Cardiac fibroblast (primary cell): Measurements from ENCODE around the gene STEAP3.

Experiments
- DNase-seq, 2 donors: peaks; one replicate each; pipeline versions ENCODE4 v3.0.0 to v3.0.0-alpha.2; 2010; ENCODE audit warnings: low read depth in 2 of 2
- H3K4me3 ChIP-seq, 2 donors: replicated peaks in 1 of 2; 1 replicate in 1 of 2; 2 replicates in 1 of 2; pipeline ENCODE4 v1.5.1; 2011; ENCODE audit warnings: low read depth in 2 of 2, low read length in 2 of 2, mild to moderate bottlenecking in 2 of 2, moderate library complexity in 1 of 2
- TF ChIP-seq, protein P1 (sequence below): IDR thresholded peaks from one replicate; pipeline ENCODE4 v1.5.1; 2011; ENCODE audit warnings: low read depth, mild to moderate bottlenecking, low read length, inconsistent platforms

Gene STEAP3

DNA sequence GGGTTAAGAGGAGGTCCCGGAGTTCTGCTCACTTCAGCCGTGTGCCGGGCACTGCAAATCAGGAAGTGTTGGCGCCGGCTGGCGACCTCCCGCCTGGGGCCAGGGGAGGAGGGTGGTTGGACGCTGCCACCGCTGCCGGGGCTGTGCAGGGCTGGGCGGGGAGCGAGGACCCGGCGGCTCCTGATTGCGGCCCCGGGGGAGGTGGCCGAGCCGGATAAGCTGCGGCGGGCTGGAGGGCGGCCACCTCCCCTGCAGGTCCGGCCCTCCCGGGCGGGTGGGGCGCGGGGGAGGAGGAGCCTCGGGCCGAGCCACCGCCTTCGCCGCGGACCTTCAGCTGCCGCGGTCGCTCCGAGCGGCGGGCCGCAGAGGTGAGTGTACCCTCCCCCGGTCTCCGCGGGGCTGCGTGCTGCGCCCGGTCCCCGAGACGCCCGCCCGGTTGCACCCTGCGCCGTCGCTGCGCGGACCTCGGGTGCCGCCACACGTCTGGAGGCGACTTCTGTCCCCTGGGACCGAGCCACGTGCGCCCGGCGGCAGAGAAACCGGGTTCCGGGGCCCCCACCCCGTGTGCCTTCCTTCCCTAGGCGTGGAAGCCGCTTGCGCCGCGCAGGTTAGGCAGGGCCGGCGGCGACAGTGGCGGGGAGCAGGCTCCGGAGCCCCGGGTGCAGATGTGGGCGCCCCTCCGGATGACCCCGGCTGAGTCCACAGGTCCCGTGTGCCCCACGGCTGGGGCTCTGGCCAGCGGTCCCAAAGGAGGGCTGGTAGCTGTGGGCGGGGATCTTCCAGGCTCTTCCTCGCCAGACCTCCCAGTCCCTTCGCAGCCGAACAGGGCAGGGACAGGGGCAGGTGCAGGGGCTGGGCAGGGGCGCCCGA, at the start of gene STEAP3:
Gene STEAP3 (plus strand): TSS at position 314 of the 870 bp plus-strand sequence. CDS start 7,179 bp downstream, outside the sequence.
- TF ChIP-seq, protein P1, sequence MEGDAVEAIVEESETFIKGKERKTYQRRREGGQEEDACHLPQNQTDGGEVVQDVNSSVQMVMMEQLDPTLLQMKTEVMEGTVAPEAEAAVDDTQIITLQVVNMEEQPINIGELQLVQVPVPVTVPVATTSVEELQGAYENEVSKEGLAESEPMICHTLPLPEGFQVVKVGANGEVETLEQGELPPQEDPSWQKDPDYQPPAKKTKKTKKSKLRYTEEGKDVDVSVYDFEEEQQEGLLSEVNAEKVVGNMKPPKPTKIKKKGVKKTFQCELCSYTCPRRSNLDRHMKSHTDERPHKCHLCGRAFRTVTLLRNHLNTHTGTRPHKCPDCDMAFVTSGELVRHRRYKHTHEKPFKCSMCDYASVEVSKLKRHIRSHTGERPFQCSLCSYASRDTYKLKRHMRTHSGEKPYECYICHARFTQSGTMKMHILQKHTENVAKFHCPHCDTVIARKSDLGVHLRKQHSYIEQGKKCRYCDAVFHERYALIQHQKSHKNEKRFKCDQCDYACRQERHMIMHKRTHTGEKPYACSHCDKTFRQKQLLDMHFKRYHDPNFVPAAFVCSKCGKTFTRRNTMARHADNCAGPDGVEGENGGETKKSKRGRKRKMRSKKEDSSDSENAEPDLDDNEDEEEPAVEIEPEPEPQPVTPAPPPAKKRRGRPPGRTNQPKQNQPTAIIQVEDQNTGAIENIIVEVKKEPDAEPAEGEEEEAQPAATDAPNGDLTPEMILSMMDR = no peak
- H3K4me3 ChIP-seq = peak within 1 kb of the TSS; percentile 57 to 75
- peak; percentile 42 to 60 for DNase-seq

DNA sequence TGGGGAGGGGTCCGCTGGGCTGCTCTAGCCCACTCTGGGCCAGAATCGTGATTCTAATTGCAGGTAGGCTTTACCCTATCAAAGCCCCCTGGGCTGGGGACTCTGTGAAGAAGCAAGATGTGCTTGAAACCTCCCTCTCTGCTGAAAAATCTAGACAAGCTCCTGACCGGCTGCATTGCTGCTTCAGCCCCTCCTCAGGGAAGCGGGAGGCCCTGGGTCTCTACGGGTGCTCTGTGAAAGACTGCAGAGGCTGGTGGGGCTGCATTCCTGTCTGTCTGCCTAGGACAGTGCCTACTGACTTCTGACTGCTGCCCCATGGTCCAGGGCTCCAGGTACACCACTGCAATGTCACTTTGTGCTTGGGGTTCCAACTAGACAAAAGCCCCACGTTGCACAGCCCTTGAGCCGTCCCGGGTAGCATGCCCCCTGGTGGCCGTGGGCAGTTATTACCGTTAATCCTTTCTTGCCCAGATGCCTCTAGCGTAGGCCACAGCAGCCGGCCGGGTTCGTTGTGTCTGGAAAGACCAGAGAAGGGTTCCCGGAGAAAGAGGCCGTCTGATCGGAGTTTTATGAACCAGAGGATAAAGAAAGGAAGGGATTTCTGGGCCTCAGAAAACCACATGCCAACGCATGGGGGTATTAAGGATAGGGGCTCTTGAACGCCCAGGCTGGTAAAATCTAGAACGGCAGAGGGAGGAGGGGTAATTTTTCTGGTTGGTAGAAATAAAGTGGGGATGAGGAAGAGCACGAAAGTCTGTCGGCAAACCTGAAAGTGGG, 49.2 kb upstream of the STEAP3 start:
- TF ChIP-seq, protein P1 = peak; percentile 81
- H3K4me3 ChIP-seq = no peak overlapping the region
- DNase-seq = peak; percentile 35 to 47

GRCh38 chr2:119174993-119175347, 48.7 kb upstream of the STEAP3 start:
- TF ChIP-seq, protein P1 = no peak
- no peak overlapping the region for H3K4me3 ChIP-seq
- DNase-seq = no peak

- TF ChIP-seq, protein P1 = no peak
- no peak overlapping the region for H3K4me3 ChIP-seq
- no peak for DNase-seq
Measured at GRCh38 chr2:119175517-119175916, 48.1 kb upstream of the STEAP3 start.

- no peak overlapping the region for H3K4me3 ChIP-seq
- DNase-seq = no peak
- TF ChIP-seq, protein P1 = no peak
Measured at GRCh38 chr2:119177171-119177837, 46.3 kb upstream of the STEAP3 start.

GRCh38 chr2:119177838-119178190, 45.8 kb upstream of the STEAP3 start:
- no peak overlapping the region for H3K4me3 ChIP-seq
- DNase-seq = no peak
- TF ChIP-seq, protein P1 = no peak
